HepG2 (cell line): ENCODE measurements around the gene SLC22A12. TPM values are rescaled to one million over a fixed set of nuclear protein-coding genes. Genes with fewer than 3 reads are reported as not detected.

Experiments used
- ATAC-seq: fragments of 200-7000 bp; cut with Tn5 transposase; 3 replicates; pipeline ENCODE4 v1.9.1; 2020; ENCODE audit warnings: mild to moderate bottlenecking, moderate library complexity
- BruUV-seq: library from RNA; stranded (reverse); fragments of 400-500 nt; replicated peaks from 2 replicates; lab custom pipeline; 2021; lab: Mats Ljungman, UMichigan
- CTCF ChIA-PET: fragments of 300-600 bp; formaldehyde crosslinking; extraction: SDS; loops from one replicate; lab custom pipeline; 2021; ENCODE audit warnings: low total read pairs, inconsistent platforms, low intra/inter-chr PET ratio; lab: Yijun Ruan, JAX
- POLR2A ChIA-PET: fragments of 350-600 bp; sonication (Branson Sonifier 250); formaldehyde crosslinking; loops from one replicate; lab custom pipeline; 2020; ENCODE audit warnings: antibody characterized with exemption, inconsistent platforms; lab: Yijun Ruan, JAX
- DNase-seq: peaks from one replicate; pipeline ENCODE4 v3.0.0-alpha.2; 2015; ENCODE audit warnings: low spot score
- FAIRE-seq: peaks from 3 replicates; lab custom pipeline; 2011; peaks lifted over from hg19 to GRCh38; lab: Jason Lieb, UNC
- H2AFZ ChIP-seq: one replicate; pipeline ENCODE4 v1.6.1; 2011; ENCODE audit warnings: low read length, inconsistent platforms
- H3K27ac ChIP-seq: fragments of 300-600 bp; 3 replicates; pipeline ENCODE4 v1.8.0; 2011; ENCODE audit warnings: mixed run types, mild to moderate bottlenecking, mixed read lengths, low read length, inconsistent platforms; ENCODE audit not compliant: insufficient read depth; ENCODE audit errors: extremely low read length
- H3K27me3 ChIP-seq, 2 experiments: fragments of 200-600 bp in 1 of 2; 2 replicates in 1 of 2; 3 replicates in 1 of 2; pipeline versions ENCODE4 v1.6.0 to v1.8.0; 2011; ENCODE audit warnings: low read length in 2 of 2, mild to moderate bottlenecking in 2 of 2, moderate library complexity in 2 of 2, inconsistent platforms in 1 of 2; ENCODE audit not compliant: insufficient read depth in 2 of 2, control insufficient read depth in 1 of 2
- H3K36me3 ChIP-seq, 2 experiments: fragments of 200-600 bp in 1 of 2; replicated peaks in 1 of 2; 2 replicates in 1 of 2; 3 replicates in 1 of 2; pipeline versions ENCODE4 v1.5.1 to v1.8.0; 2011; ENCODE audit warnings: low read length in 2 of 2, inconsistent platforms in 1 of 2; ENCODE audit not compliant: insufficient read depth in 2 of 2, control insufficient read depth in 1 of 2
- H3K4me1 ChIP-seq: 2 replicates; pipeline ENCODE4 v1.5.1; 2012; ENCODE audit warnings: low read length, inconsistent platforms; ENCODE audit not compliant: insufficient read depth
- H3K4me2 ChIP-seq: 2 replicates; pipeline ENCODE4 v1.6.0; 2011; ENCODE audit warnings: low read depth, low read length, inconsistent platforms
- H3K4me3 ChIP-seq, 3 experiments: fragments of 200-600 bp in 1 of 3; sonication (generic), shearing (Covaris generic) in 1 of 3; replicated peaks in 1 of 3; 2 replicates each; pipeline ENCODE4 v1.5.1; 2011 to 2016; ENCODE audit warnings: low read length in 3 of 3, inconsistent platforms in 2 of 3, low read depth in 2 of 3, mild to moderate bottlenecking in 2 of 3, control low read depth in 1 of 3, mixed read lengths in 1 of 3; ENCODE audit not compliant: insufficient read depth in 1 of 3
- H3K79me2 ChIP-seq: one replicate; pipeline ENCODE4 v1.6.1; 2011; ENCODE audit warnings: low read length, inconsistent platforms; ENCODE audit not compliant: insufficient read depth
- H3K9ac ChIP-seq: 2 replicates; pipeline ENCODE4 v1.6.0; 2011; ENCODE audit warnings: mild to moderate bottlenecking, low read depth, low read length, inconsistent platforms; ENCODE audit not compliant: insufficient read depth
- H3K9me3 ChIP-seq: 2 replicates; pipeline ENCODE4 v1.5.1; 2012; ENCODE audit warnings: mild to moderate bottlenecking, low read length
- H4K20me1 ChIP-seq: 2 replicates; pipeline ENCODE4 v1.6.0; 2011; ENCODE audit warnings: inconsistent platforms, mild to moderate bottlenecking, low read length, moderate library complexity; ENCODE audit not compliant: insufficient read depth
- ATF7 ChIP-seq, 2 experiments: fragments of 450-650 bp in 1 of 2; sonication (generic) in 1 of 2; formaldehyde crosslinking in 1 of 2; IDR thresholded peaks; 2 replicates each; pipeline versions ENCODE4 v1.4.0 to v1.6.1; 2016 to 2020; ENCODE audit warnings: antibody characterized with exemption in 1 of 2, mild to moderate bottlenecking in 1 of 2, missing genetic modification reagents in 1 of 2
- RXRB ChIP-seq: IDR thresholded peaks from 2 replicates; pipeline ENCODE4 v1.6.1; 2016; ENCODE audit warnings: borderline replicate concordance, missing genetic modification reagents, missing compliant biosample characterization
- SKI ChIP-seq: fragments of 450-650 bp; IDR thresholded peaks from one replicate; pipeline ENCODE4 v1.6.1; 2018; ENCODE audit warnings: mild to moderate bottlenecking; ENCODE audit not compliant: partially characterized antibody
- ZBTB42 ChIP-seq: sonication (generic); formaldehyde crosslinking; IDR thresholded peaks from 2 replicates; pipeline ENCODE4 v1.5.0; 2020; ENCODE audit warnings: mild to moderate bottlenecking, missing genetic modification reagents
- ZNF780A ChIP-seq: sonication (generic); formaldehyde crosslinking; IDR thresholded peaks from 2 replicates; pipeline ENCODE4 v1.8.0; 2022; ENCODE audit warnings: mild to moderate bottlenecking, missing genetic modification reagents, moderate library complexity
- WGBS: methylation state at CpG from one replicate; pipeline ENCODE4 v1.1.6; 2017; ENCODE audit warnings: low lambda C conversion rate; 5-methylcytosine and 5-hydroxymethylcytosine counted together
- in situ Hi-C: cut with HindIII; loops from 2 replicates; pipeline ENCODE4 v1.10.0; 2017; ENCODE audit warnings: low pct_unique_long_range_greater_than_20kb; ENCODE audit not compliant: extremely low pct_ligation_motif_present
- intact Hi-C: fragments of 100-400 bp; cut with micrococcal nuclease; formaldehyde crosslinking; loops from one replicate; pipeline ENCODE4 v1.10.0; 2022; ENCODE audit not compliant: unreplicated experiment
- polyA plus RNA-seq, 8 experiments: library from polyadenylated mRNA; depleted of rRNA in 3 of 8; stranded (reverse) in 7 of 8; unstranded in 1 of 8; fragments of >200 nt; fragmentation: Illumina TruSeq in 4 of 8; extraction: Trizol in 4 of 8; gene quantifications; 2 replicates each; pipeline versions ENCODE4 v1.2.1 to v1.2.3, GENCODE V29; 2011 to 2016; ENCODE audit warnings: low read depth in 4 of 8, missing spikeins in 1 of 8, mixed read lengths in 1 of 8; ENCODE audit not compliant: insufficient read depth in 1 of 8
- total RNA-seq, 5 experiments: library from RNA; depleted of rRNA; stranded (reverse); fragments of >200 nt; fragmentation: Illumina TruSeq; extraction: Trizol; gene quantifications; 2 replicates each; pipeline ENCODE4 v1.2.3, GENCODE V29; 2016; ENCODE audit warnings: low read depth in 1 of 5
- TF ChIP-seq, protein P1 (sequence below): sonication (generic); formaldehyde crosslinking; IDR thresholded peaks from 2 replicates; pipeline ENCODE4 v1.4.0; 2020; ENCODE audit warnings: missing genetic modification reagents
- TF ChIP-seq, protein P2 (sequence below): sonication (generic); formaldehyde crosslinking; IDR thresholded peaks from 2 replicates; pipeline ENCODE4 v1.5.0; 2020; ENCODE audit warnings: missing genetic modification reagents

The SLC22A12 gene
- total and polyA plus RNA-seq, 2 of the 13 experiments (the other 11 are each of a cell fraction or from before 2014, with no cell fraction given), result not detected

DNA sequence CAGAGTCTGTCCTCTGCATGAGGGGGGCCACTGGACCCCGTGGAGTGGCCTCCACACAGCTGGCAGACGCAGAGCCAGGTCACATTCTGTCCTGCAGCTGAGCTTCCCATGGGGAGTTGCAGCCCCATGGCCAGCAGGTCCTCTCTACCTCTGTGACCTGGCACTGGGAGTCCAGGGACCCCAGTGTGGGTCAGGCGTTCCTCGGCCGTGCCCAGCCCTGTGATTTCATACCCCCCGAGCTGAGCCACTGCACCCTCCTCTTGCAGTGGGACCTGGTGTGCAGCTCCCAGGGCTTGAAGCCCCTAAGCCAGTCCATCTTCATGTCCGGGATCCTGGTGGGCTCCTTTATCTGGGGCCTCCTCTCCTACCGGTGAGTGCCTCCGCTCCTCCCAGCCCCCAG lies 32.2 kb upstream of the SLC22A12 start:
- Histone ChIP-seq H3K4me3 (no peak overlapping the region), H3K4me2 (no peak overlapping the region), H3K79me2 (no peaks in the 10 kb centered on the region), H3K27ac (no peak overlapping the region), H3K4me1 (peaks cover 51% of the 10 kb centered on the region), H3K9ac (no peak overlapping the region), H3K9me3 (no peaks in the 10 kb centered on the region), H3K27me3 (no peaks in the 10 kb centered on the region), H4K20me1 (no peaks in the 10 kb centered on the region), H3K36me3 (no peaks in the 10 kb centered on the region), H2AFZ (no peak overlapping the region)
- CTCF ChIA-PET, result no interaction called here
- 71% methylated on average over 4 of the region's 9 CpGs for WGBS
- no TSS peak for BruUV-seq
- TF ChIP-seq, protein P1, sequence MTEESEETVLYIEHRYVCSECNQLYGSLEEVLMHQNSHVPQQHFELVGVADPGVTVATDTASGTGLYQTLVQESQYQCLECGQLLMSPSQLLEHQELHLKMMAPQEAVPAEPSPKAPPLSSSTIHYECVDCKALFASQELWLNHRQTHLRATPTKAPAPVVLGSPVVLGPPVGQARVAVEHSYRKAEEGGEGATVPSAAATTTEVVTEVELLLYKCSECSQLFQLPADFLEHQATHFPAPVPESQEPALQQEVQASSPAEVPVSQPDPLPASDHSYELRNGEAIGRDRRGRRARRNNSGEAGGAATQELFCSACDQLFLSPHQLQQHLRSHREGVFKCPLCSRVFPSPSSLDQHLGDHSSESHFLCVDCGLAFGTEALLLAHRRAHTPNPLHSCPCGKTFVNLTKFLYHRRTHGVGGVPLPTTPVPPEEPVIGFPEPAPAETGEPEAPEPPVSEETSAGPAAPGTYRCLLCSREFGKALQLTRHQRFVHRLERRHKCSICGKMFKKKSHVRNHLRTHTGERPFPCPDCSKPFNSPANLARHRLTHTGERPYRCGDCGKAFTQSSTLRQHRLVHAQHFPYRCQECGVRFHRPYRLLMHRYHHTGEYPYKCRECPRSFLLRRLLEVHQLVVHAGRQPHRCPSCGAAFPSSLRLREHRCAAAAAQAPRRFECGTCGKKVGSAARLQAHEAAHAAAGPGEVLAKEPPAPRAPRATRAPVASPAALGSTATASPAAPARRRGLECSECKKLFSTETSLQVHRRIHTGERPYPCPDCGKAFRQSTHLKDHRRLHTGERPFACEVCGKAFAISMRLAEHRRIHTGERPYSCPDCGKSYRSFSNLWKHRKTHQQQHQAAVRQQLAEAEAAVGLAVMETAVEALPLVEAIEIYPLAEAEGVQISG, result no peak
- TF ChIP-seq, protein P2, sequence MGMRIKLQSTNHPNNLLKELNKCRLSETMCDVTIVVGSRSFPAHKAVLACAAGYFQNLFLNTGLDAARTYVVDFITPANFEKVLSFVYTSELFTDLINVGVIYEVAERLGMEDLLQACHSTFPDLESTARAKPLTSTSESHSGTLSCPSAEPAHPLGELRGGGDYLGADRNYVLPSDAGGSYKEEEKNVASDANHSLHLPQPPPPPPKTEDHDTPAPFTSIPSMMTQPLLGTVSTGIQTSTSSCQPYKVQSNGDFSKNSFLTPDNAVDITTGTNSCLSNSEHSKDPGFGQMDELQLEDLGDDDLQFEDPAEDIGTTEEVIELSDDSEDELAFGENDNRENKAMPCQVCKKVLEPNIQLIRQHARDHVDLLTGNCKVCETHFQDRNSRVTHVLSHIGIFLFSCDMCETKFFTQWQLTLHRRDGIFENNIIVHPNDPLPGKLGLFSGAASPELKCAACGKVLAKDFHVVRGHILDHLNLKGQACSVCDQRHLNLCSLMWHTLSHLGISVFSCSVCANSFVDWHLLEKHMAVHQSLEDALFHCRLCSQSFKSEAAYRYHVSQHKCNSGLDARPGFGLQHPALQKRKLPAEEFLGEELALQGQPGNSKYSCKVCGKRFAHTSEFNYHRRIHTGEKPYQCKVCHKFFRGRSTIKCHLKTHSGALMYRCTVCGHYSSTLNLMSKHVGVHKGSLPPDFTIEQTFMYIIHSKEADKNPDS, result no peak
- TF ChIP-seq ZNF780A (CRISPR knock-in tag) (no peak), RXRB (CRISPR knock-in tag) (no peak), ZBTB42 (no peak), ATF7 (IDR thresholded peaks at IDR 0.05) (no peak), ATF7 (CRISPR knock-in tag; IDR thresholded peaks at IDR 0.05) (no peak), SKI (no peak)
- POLR2A ChIA-PET, result no interaction called here
- DNase-seq (no peak), FAIRE-seq (no peak), ATAC-seq (no peak)
- in situ Hi-C loops, result no loop called here
- intact Hi-C loops, result no loop called here
